Stimulated activated CD8-positive, alpha-beta memory T cell treated with anti-CD3 and anti-CD28 coated beads, Interleukin-2, amount 100 ng/mL, for 48 hours (primary cell): ENCODE measurements around the gene MRPL53.
A peak's percentile ranks its signal among the peaks of the same experiment; 100 is the strongest.

Experiments
- DNase-seq, 2 donors: peaks; one replicate each; pipeline ENCODE4 v3.0.0-alpha.2; 2020; ENCODE audit warnings: low read depth in 2 of 2

The MRPL53 gene

DNA sequence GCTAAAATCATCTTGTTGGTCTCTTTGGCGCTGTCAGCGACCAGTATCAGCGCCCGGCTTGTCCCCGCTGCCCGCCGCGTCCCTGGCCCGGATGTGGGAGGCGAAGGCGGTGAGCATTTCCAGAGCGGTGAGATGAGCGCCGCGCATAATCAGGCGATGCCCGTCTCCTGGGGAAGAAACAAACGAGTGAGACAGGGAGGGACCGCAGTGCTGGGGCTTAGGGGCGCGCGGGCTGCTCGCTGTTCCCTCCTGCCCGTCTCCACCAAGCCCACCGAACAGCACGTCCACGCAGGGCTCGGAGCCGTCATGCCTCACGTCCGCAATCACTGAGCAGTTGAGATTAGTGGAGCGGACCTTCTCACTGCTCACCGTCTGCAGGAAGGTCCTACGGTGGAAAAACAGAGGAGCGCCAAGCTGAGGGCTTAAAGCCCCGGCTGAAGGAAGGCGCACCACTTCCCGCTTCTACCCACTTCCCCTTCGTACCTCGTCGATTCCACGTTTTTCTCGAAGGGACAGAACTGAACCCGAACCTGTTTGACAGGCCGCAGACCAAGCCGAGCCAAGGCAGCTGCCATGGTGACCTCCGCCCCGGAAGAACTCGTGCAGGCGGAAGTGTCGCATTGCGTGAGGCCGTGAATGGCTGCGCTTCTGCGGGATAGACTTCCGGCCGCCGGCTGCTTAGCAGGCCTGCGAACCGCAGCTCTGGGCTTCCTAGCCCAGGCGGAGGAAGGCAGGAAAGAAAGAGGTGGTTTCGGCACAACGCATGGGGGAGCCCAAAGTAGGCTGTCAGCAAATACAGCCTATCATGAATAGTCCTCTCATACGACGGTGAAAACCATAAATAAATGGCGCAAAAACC is at the start of gene MRPL53:
Gene MRPL53, minus strand, starts transcription at position 595 of the 859 bp plus-strand sequence. Its CDS starts 20 bp downstream, at position 575.
- peak; percentile 92 for DNase-seq

DNA sequence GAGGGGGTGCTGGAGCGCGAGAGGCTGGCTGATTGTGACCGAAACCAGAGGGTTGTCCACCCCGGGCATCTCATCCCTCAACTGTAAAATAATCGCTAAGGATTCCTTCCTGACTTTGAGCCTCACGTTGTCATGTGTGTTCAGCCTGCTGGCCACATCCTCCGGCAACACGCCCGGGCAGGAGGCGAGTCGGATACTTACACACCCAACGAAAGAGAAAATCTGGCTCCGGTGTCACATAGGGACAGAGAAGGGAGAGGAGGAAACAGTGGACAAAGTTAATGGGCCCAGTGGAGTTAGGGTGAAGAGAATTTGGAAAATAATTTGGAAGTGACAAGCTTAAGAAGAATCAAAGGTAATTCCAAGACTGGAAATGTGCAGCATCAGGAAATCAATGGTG is 44.2 kb upstream of the MRPL53 start:
- no peak for DNase-seq

DNA sequence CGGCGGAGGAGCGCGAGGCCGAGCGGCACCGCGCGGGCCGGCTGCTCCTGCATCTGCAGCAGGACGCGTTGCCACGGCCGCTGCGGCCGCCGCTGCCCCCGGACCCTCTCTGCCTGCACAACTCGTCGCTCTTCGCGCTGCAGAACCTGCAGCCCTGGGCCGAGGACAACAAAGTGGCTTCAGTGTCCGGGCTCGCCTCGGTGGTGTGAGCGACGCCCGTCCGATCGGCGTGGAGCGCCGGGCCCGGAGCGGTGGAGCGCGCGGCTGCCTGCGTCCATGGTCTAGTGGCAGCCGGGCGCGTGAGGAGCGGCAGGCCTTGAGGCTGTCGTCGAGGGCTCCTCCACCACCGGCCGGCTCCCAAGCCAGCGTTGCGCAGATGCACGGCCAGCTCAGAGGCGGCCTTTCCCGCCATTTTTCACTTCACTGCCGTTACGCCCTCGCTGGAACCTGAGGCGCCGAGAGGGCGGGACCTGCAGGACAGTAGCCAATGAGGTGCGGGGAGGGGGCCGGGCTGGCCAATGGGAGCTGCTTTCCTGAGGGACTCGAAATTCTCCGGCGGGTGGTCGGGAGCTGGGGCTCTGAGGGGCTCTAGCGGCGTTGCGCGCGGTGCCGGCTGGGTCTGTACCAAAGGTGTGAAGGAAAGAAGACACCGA is 43.6 kb upstream of the MRPL53 start:
- peak; percentile 46 to 70 for DNase-seq

DNA sequence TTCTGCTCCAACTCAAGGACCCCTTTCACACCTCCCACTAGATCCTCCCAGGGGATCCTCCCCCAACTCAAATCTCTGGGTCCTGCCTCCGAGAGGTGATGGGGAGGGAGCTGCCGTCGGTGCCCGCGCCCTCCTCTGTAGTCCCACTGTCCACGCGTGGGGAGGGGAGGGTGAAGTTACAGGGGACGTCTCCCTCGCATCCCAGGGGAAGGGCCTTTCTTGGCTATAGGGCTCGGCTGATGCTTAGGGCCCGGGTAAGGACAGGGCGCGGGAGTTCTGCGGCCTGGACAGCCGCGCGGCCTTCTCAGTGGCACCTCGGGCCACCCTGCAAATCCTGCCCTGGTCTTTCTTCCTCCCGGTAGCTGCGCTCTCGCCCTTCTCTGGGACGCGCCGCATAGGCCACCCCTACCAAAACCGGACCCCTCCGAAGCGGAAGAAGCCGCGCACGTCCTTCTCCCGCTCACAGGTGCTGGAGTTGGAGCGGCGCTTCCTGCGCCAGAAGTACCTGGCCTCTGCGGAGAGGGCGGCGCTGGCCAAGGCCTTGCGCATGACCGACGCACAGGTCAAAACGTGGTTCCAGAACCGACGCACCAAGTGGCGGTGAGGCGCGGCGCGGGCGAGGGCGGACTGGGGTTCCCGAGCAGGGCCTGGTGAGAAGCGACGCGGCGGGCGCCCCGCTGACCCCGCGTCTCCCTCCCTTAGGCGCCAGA is 42.9 kb upstream of the MRPL53 start:
- no peak for DNase-seq

DNA sequence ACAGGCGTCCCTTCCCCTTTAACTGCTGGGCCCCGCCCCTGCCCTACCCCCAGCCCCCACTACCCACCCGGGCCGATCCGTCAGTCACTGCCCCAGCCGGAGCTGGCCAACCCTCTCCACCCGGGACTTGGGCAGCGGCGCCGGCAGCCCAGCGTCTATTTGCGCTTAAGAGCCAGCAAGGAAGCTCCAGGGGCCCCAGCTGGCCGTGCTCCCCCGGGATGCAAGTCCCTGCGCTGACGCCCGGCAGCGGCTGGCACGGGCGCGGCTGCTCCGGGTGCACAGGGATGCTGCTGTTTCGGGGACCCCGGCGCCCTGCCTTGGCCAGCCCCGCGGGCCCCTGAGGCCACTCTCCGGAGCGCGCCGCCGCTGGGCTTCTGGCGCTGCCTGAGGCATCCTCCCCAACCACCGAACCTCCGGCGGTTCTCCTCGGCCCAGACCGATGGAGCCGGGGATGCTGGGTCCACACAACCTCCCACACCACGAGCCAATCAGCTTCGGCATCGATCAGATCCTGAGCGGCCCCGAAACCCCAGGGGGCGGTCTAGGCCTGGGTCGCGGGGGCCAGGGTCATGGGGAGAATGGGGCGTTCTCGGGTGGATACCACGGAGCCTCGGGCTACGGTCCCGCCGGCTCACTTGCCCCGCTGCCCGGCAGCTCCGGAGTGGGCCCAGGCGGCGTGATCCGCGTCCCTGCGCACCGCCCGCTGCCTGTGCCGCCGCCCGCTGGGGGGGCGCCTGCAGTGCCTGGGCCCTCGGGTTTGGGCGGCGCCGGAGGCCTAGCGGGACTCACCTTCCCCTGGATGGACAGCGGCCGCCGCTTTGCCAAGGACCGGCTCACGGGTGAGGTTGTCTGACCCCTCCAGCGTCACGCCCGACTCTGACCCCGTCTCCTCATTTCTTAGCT is 42.1 kb upstream of the MRPL53 start, which contains the start of gene TLX2:
Gene TLX2, plus strand, starts transcription at position 83 of the 903 bp plus-strand sequence. Its CDS starts 357 bp downstream, at position 440.
- DNase-seq: no peak

DNA sequence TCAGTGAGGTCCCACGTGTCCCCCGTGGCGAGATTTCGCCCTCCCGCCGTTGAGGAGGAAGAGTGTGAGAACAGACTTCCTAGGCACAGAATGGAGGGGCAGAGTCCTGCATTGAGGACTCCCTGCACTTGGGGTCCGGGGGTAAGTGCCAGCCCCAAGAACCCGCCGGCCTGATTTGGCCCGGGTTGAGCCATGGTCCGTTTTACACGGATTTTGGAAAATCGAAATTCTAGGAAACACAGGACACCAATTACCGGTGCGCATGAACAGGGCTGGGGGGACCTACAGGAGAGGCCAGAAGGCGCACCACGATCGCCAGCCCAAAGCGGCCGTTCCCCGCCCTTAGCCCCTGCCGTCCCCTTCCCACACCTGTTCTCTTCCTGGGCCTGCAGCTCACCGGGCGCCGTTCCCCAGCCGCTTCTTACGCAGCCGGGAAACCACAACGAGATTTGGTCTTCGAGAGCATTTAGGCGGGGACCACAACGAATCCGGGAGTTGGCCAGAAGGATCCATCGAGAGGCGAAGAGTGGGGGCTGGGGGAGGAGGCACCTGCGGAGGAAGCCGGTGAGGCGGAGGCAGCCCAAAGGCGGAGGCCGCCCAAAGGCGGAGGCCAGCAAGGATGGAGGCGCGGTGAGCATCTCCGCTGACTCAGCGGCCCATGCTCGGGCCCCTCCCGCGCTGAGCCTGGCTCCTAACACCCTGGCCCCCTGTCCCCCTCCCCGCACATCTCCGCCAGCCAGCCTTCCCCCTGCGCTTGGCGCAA is 41.3 kb upstream of the MRPL53 start:
- no peak for DNase-seq

DNA sequence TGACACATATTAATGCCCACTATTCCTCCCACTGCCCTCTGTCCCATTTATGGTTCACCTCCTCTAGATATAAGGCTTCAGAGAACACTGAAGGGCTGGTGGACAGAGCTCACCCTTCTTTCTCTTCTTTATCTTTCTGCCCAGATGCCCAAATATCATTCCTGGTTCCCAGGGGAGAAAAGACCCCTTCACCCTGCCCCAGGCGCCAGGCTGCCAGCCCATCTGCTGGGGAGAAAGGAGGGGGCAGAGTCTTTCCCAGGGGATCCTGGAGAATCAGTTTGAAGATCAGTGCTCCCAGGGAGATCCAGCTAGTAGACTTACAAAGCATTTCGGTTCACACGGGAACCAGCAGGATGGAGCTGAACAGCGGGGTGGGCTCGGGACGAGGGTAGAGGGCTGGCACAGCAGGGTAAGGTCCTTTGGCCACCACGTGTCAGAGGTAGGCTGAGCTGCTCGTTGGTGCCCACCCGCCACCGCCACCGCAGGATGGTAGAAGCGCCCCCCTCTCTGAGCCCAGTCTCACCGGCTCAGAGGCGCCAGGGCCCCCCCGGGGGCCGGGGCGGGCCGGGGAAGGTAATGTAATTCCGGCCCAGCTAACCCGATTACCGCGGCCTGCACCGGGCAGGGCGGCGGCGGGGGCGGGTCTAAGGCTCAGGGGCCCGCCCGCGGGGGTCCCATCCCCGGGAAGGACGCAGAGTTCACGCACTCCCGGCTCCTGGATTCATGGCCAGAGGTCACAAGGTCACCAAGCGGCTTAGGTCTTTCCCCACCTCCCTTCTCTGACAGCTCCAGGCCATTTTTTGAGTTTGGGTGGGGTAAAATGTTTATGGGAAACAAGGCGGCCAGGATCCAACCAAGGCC is 40.5 kb upstream of the MRPL53 start:
- no peak for DNase-seq

DNA sequence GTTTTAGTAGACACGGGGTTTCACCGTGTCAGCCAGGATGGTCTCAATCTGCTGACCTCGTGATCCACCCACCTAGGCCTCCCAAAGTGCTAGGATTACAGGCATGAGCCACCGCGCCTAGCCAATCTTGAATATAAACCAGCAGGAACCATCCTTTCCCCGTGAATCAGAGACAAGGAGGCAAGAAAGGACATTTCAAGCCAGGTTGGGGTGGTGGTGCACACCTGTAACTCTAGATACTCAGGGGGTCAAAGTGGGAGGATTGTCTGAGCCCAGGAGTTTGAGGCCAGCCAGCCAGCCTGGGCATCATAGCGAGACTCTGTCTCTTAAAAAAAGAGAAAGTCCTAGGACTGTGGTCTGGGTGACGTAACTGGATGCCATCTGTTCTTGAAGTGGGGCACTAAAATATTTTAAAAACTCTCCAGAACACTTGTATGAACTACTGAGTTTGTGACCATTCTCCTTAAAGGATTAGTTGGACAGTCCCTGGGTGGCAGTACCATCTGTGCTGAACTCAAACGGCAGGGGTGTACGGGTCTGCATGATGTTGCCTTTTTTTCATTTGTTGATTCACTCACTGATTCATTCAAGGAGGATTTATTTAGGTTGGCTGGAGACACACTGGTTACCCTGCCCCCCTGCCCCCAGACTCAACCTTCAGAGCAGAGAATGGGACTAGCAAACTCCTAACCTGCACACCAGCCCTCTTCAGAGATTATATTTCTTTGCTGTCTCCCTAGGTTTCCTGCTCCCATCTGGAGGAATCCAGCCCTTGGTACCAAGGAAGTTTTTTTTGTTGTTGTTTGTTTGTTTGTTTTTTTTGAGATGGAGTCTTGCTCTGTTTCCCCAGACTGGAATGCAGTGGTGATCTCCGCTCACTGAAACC is 38.9 kb upstream of the MRPL53 start:
- no peak for DNase-seq

DNA sequence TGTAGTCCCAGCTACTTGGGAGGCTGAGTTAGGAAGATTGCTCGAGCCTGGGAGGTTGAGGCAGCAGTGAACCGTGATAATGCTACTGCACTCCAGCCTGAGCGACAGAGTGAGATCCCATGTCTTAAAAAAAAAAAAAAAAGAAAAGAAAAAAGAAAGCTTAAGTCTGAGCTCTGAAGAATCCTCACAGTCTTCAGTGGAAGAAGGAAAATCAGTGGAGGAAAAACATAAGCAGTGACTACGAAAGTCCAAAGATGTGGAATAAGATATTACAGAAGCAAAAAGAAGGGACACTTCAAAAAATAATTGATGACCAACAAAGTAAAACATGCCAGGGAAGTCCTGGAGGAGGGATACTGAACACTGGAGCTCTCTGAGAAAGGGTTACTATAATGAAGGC is 37.8 kb upstream of the MRPL53 start:
- no peak for DNase-seq

DNA sequence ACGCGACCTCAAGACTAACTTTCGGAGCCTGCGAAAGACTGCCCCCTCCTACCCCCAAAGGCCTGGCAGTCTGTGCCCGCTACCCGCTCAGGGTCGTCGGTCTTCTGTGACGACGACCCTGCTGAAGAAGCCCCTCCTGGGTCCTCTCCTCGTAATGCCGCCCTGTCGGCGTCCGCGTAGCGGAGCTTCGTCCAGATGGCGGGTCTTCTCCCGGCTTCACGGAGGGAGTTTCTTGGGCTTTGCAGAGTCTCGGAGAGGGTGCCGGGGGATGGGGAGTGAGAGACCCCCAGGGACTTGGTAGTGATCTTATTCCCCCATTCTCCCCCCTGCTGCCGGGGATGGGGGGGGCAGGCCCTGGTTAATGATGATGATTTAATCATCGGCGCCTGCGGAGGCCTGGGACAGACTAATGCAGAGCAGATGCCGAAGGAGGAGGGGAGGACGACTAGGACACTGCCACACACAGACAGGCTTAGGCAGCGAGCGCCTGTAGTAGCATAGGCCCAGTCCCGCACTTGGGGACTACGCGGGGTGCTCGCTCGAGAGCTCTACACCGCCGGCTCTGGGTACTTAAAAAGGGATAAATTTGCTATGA is 35.5 kb upstream of the MRPL53 start:
- no peak for DNase-seq

DNA sequence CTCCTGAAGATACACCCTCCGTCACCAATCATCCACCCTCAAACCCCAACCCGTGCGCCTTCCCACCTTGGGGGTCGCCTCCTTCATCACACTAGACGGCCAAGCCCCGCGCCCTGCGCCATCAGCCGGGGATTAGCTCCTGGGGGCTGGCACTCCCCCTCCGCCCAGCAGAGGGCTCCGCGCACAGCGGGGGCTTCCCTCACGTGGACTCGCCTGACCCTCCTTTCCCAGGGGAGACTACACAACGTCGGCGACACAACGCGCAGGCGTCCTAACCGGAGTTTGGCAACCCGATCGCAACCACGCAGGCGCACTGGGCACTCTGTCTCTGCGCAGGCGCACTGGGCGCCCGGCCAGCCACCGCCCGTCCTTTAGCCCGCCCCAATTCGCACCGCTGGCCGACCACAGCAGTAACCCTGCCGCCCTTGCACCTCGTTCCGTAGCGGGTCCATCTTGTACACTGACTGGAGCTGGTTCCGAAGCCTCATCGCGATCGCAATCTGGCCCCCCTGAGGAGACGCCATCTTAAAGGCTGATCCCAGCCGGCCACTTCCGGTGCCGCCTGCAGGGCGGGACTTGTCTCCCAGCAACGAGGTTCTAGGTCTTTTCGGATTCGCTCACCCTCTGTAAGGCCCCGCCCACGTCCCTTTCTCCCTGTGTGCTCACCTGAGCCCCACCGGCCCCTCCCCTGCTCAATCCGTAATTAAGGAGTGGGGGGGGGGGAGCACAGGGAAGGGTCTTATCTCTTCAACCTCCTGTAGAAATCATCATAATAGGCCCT is 34.9 kb upstream of the MRPL53 start, which contains the start of gene PCGF1:
Gene PCGF1, minus strand, starts transcription at position 551 of the 781 bp plus-strand sequence. Its CDS starts 27 bp downstream, at position 524.
- DNase-seq: peak; percentile 96 to 99

DNA sequence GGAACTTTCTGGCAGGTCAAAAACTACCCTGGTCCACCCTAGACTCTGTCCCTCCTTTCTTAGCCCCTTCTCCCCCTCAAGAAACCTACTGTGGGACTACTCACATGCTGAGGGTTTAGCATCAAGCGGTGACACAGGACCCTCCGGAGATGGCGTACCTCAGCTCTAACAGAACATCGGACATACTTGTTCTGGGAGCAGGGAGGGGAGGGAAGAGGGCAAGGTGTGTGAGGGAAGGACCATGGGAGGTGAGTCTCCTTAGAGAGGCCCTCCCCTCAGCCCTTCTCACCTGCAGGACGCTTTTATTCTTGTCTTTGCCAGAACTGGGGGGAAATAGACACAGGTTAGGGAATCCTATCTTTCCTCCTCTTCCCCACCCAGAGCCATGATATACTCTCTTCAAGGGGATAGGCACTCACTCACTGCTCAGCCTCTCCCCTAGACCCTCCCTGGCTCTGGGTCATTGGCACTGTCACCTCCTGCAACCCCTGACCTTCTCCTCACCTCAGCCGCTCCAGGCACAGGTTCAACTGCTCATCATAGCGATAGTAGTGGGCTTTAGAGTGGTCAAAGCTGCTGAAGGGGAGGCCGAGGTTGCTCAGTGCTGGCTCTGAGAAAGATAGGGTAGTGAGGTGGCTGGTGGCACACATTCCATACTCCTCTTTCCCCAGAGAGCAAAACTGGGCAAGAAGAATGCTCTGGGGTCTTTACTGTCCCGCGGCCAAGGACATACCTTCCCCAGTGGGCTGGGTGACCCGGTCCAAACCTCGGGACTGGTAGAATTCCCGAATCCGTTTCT is 33.2 kb upstream of the MRPL53 start:
- no peak for DNase-seq

DNA sequence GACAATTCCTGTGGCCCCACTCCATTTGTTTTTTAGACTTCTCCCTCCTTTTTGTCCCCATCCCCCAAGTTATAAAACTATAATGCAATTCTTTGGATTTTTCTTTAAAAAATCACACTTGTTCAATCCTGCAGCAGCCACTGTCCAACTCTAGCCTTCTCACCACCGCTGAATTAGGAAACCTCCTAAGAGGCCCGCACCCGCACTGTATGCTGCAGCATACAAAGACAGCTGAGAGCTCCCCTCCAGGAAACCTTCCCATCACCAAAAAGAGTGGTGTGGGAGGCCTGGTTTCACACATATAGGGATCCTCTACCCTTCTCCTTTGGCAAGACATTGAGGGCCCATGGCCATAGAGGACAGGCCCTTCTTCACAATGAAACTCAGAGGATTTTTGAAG is 32.1 kb upstream of the MRPL53 start:
- no peak for DNase-seq

DNA sequence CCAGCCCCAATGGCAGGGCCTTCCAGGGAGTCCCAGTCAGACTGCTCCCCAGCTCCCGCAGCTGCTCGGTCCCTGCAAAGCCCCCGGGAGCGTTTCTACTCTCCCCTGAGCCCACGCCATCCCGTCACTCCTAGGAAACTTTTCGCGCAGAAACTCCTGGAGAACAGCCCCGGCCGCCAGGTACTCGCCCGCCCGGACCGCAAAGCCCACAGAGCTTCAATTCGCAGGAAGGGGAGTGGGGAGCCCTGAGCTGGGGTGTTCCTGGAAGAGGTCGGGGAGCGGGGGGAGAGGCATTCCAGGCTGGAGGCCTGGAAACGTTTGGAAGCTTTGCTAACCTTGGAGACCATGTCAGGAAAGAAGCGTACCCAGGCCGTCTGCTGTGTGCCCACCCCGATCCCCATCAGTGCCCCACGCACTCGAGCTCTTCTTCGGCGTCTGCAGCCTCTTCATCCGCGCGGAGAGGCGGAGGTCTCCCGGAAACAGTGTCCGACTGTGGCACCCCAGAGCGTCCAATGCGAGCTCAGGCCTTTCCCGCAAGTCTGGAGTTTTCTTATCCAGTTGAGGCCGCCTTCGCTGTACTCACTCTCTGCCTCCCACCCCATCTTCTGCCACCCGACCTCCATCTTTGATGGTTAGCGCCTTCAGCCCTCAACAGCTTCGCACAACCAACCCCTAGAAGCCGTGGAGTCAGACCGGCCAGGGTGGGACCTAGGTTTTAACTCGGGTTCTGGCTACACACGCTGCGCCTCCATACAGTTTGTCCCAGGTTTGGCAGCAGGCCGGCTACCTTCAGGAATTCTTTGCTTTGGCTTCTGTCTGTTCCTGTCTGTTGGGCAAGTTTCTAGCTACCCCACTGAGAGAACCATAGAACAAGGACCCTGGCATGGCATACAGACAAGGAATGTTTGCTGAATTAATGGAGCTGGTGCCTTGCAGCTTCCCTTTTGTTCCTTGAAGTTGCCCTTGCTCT is 31.3 kb upstream of the MRPL53 start:
- no peak for DNase-seq
